GM12878 (cell line): ENCODE measurements around the gene SNX32. TPM values are rescaled to one million over a fixed set of nuclear protein-coding genes. Genes with fewer than 3 reads are reported as not detected.

Experiments
- FOXK2 ChIP-seq: fragments of 450-650 bp; IDR thresholded peaks from 2 replicates; pipeline ENCODE4 v1.6.1; 2017; ENCODE audit warnings: mild to moderate bottlenecking, moderate library complexity
- polyA plus RNA-seq, 11 experiments: library from polyadenylated mRNA; depleted of rRNA in 4 of 11; unstranded in 6 of 11; stranded (reverse) in 5 of 11; fragments of >200 nt; fragmentation: Nextera tagmentation in 4 of 11; fragmentation: Illumina TruSeq in 1 of 11; extraction: Ambion mirVana in 4 of 11; extraction: Trizol in 1 of 11; gene quantifications; 1 replicate in 1 of 11; 2 replicates in 10 of 11; pipeline versions ENCODE4 v1.2.1 to v1.2.3, GENCODE V29; 2011 to 2016; ENCODE audit warnings: inconsistent platforms in 2 of 11, missing spikeins in 2 of 11, low read depth in 1 of 11
- total RNA-seq, 4 experiments: library from RNA; depleted of rRNA in 3 of 4; stranded (reverse); fragments of >200 nt in 3 of 4; fragmentation: Illumina TruSeq in 1 of 4; extraction: Trizol in 1 of 4; gene quantifications; 2 replicates each; pipeline versions ENCODE4 v1.2.1 to v1.2.3, GENCODE V29; 2013 to 2021
- TF ChIP-seq, protein P1 (sequence below): fragments of 450-650 bp; IDR thresholded peaks from 2 replicates; pipeline ENCODE4 v1.6.1; 2018; ENCODE audit warnings: borderline replicate concordance, mild to moderate bottlenecking; ENCODE audit not compliant: partially characterized antibody
- TF ChIP-seq, protein P2 (sequence below): fragments of 450-650 bp; IDR thresholded peaks from 2 replicates; pipeline ENCODE4 v1.6.1; 2017; ENCODE audit warnings: mild to moderate bottlenecking, low read depth, inconsistent platforms; ENCODE audit not compliant: poor library complexity, severe bottlenecking
- TF ChIP-seq, protein P3 (sequence below): IDR thresholded peaks from 2 replicates; pipeline ENCODE4 v1.6.1; 2011; ENCODE audit warnings: borderline replicate concordance, low read depth, mild to moderate bottlenecking, moderate library complexity, mixed read lengths, low read length; ENCODE audit not compliant: insufficient read depth; ENCODE audit errors: extremely low read length

The SNX32 gene
- total and polyA plus RNA-seq, 10 of the 15 experiments (the other 5 are each of a cell fraction or from before 2014, with no cell fraction given) = 0.04 to 1.5 (median 0.11) TPM; not detected in 1

DNA sequence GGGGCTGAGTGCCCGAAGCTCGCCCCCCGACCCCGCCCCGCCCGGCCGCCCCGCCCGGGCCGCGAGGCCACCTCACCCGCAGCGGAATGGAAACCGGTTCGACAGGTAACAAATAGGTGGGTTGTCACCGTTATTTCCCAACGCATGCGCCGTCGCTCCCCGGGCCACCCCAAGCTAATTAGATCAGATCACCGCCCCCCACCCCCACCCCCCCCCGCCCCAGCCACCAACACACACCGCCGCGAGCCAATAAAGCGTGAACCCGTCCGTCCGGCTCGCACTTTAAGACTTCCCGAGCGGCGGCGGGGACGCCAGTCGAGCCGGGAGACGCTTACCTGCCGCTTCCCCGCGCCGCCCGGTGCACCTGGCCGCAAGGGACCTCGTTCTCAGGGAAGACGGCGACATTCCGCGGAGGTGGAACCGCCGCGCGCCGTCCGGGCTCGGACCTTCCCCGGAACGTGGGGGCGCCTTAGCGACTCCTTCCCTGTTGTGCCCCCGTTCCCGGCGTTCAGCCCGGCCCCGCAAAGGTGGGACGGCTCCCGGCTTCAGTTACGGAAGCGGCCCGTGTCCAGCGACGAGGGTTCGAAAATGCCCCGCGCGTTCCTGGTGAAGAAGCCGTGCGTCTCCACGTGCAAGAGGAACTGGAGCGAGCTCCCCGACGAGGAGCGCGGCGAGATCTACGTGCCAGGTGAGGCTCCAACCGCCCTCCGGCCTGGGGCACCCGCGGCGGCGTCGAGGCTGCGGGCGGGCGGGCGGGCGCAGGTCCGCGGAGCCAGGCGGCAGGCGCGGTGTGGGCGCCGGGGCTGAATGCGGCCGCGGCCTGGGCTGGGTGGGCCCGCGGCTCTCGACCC lies 46.8 kb upstream of the SNX32 start, which contains the start of gene OVOL1 (continued):
- TF ChIP-seq, protein P1, sequence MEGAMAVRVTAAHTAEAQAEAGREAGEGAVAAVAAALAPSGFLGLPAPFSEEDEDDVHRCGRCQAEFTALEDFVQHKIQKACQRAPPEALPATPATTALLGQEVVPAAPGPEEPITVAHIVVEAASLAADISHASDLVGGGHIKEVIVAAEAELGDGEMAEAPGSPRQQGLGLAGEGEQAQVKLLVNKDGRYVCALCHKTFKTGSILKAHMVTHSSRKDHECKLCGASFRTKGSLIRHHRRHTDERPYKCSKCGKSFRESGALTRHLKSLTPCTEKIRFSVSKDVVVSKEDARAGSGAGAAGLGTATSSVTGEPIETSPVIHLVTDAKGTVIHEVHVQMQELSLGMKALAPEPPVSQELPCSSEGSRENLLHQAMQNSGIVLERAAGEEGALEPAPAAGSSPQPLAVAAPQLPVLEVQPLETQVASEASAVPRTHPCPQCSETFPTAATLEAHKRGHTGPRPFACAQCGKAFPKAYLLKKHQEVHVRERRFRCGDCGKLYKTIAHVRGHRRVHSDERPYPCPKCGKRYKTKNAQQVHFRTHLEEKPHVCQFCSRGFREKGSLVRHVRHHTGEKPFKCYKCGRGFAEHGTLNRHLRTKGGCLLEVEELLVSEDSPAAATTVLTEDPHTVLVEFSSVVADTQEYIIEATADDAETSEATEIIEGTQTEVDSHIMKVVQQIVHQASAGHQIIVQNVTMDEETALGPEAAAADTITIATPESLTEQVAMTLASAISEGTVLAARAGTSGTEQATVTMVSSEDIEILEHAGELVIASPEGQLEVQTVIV = no peak
- TF ChIP-seq, protein P2, sequence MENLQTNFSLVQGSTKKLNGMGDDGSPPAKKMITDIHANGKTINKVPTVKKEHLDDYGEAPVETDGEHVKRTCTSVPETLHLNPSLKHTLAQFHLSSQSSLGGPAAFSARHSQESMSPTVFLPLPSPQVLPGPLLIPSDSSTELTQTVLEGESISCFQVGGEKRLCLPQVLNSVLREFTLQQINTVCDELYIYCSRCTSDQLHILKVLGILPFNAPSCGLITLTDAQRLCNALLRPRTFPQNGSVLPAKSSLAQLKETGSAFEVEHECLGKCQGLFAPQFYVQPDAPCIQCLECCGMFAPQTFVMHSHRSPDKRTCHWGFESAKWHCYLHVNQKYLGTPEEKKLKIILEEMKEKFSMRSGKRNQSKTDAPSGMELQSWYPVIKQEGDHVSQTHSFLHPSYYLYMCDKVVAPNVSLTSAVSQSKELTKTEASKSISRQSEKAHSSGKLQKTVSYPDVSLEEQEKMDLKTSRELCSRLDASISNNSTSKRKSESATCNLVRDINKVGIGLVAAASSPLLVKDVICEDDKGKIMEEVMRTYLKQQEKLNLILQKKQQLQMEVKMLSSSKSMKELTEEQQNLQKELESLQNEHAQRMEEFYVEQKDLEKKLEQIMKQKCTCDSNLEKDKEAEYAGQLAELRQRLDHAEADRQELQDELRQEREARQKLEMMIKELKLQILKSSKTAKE = no peak
- TF ChIP-seq, protein P3, sequence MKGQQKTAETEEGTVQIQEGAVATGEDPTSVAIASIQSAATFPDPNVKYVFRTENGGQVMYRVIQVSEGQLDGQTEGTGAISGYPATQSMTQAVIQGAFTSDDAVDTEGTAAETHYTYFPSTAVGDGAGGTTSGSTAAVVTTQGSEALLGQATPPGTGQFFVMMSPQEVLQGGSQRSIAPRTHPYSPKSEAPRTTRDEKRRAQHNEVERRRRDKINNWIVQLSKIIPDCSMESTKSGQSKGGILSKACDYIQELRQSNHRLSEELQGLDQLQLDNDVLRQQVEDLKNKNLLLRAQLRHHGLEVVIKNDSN = no peak
- no peak for TF ChIP-seq FOXK2
